Fibroblast of lung (primary cell): ENCODE results near the gene CEP70. TPM values are rescaled to one million over a fixed set of nuclear protein-coding genes. Genes with fewer than 3 reads are reported as not detected.

ENCODE experiments used
- DNase-seq, 2 donors: peaks; one replicate each; pipeline versions ENCODE4 v3.0.0 to v3.0.0-alpha.2; 2010; ENCODE audit warnings: low read depth in 2 of 2
- H2AFZ ChIP-seq: 2 replicates; pipeline ENCODE4 v1.5.1; 2012; ENCODE audit warnings: low read length, control low read depth, inconsistent platforms
- H3K27ac ChIP-seq: 2 replicates; pipeline ENCODE4 v1.5.1; 2011; ENCODE audit warnings: low read length, control low read depth; ENCODE audit not compliant: insufficient read depth
- H3K27me3 ChIP-seq: 2 replicates; pipeline ENCODE4 v1.5.1; 2011; ENCODE audit warnings: mild to moderate bottlenecking, low read length; ENCODE audit not compliant: control insufficient read depth, insufficient read depth
- H3K36me3 ChIP-seq: 2 replicates; pipeline ENCODE4 v1.5.1; 2011; ENCODE audit warnings: low read length; ENCODE audit not compliant: control insufficient read depth, insufficient read depth
- H3K4me1 ChIP-seq: 2 replicates; pipeline ENCODE4 v1.5.1; 2011; ENCODE audit warnings: low read length; ENCODE audit not compliant: control insufficient read depth, insufficient read depth; ENCODE audit errors: extremely low read depth
- H3K4me2 ChIP-seq: 2 replicates; pipeline ENCODE4 v1.5.1; 2011; ENCODE audit warnings: low read length, control low read depth; ENCODE audit not compliant: insufficient read depth; ENCODE audit errors: extremely low read depth
- H3K4me3 ChIP-seq, 4 experiments: fragments of 200-600 bp in 1 of 4; sonication (generic) in 1 of 4; replicated peaks in 1 of 4; 2 replicates each; pipeline ENCODE4 v1.5.1; 2011 to 2016; ENCODE audit warnings: low read length in 4 of 4, low read depth in 3 of 4, mild to moderate bottlenecking in 3 of 4, control low read depth in 2 of 4, inconsistent platforms in 1 of 4, mixed read lengths in 1 of 4; ENCODE audit not compliant: insufficient read depth in 1 of 4; ENCODE audit errors: control extremely low read depth in 1 of 4
- H3K79me2 ChIP-seq: 2 replicates; pipeline ENCODE4 v1.5.1; 2012; ENCODE audit warnings: mild to moderate bottlenecking, low read length, inconsistent platforms; ENCODE audit not compliant: control insufficient read depth, insufficient read depth
- H3K9ac ChIP-seq: 2 replicates; pipeline ENCODE4 v1.5.1; 2011; ENCODE audit warnings: mild to moderate bottlenecking, low read length, control low read depth; ENCODE audit not compliant: insufficient read depth
- H3K9me3 ChIP-seq: 2 replicates; pipeline ENCODE4 v1.5.1; 2012; ENCODE audit warnings: low read depth, low read length; ENCODE audit not compliant: control insufficient read depth, insufficient read depth
- H4K20me1 ChIP-seq: 2 replicates; pipeline ENCODE4 v1.5.1; 2011; ENCODE audit warnings: low read length; ENCODE audit not compliant: control insufficient read depth, insufficient read depth; ENCODE audit errors: extremely low read depth
- CTCF ChIP-seq, 2 donors: IDR thresholded peaks in 1 of 2; conservative IDR thresholded peaks in 1 of 2; 1 replicate in 1 of 2; 2 replicates in 1 of 2; pipeline ENCODE4 v1.5.1; 2011 to 2012; ENCODE audit warnings: low read length in 2 of 2, control low read depth in 1 of 2, inconsistent platforms in 1 of 2, low read depth in 1 of 2, mild to moderate bottlenecking in 1 of 2
- EZH2 ChIP-seq: IDR thresholded peaks from 2 replicates; pipeline ENCODE4 v1.5.1; 2012; ENCODE audit warnings: low read length, control low read depth, mild to moderate bottlenecking; ENCODE audit errors: missing control alignments
- polyA plus RNA-seq, 2 donors: library from polyadenylated mRNA; depleted of rRNA in 1 of 2; stranded (reverse) in 1 of 2; unstranded in 1 of 2; fragments of >200 nt; gene quantifications; 2 replicates each; pipeline ENCODE4 v1.2.1, GENCODE V29; 2011 to 2012; ENCODE audit warnings: missing spikeins in 1 of 2
- total RNA-seq: library from RNA; depleted of rRNA; stranded (reverse); fragments of >200 nt; gene quantifications from 2 replicates; pipeline ENCODE4 v1.2.1, GENCODE V29; 2014

The CEP70 gene
- total and polyA plus RNA-seq, 2 donors (not counting 1 experiment from before 2014, with no cell fraction given): 11.0 to 47.9 TPM

- H4K20me1 ChIP-seq: no peaks in the 10 kb centered on the region
- H3K27me3 ChIP-seq: no peaks in the 10 kb centered on the region
- no peaks in the 10 kb centered on the region for H3K36me3 ChIP-seq
- H2AFZ ChIP-seq: no peak overlapping the region
- no peak overlapping the region for H3K27ac ChIP-seq
- H3K4me2 ChIP-seq: no peak overlapping the region
- TF ChIP-seq EZH2 (no peak), CTCF (conservative IDR thresholded peaks at IDR 0.05 in 1 of 2, IDR thresholded peaks at IDR 0.05 in 1 of 2; ENCODE audit: low read depth in 1 of 2, low read length in 2 of 2) (no peak)
- H3K9me3 ChIP-seq: no peaks in the 10 kb centered on the region
- H3K79me2 ChIP-seq: no peaks in the 10 kb centered on the region
- H3K9ac ChIP-seq: no peak overlapping the region
- H3K4me3 ChIP-seq: no peak overlapping the region
- H3K4me1 ChIP-seq: no peaks in the 10 kb centered on the region
- no peak for DNase-seq
Observed at GRCh38 chr3:138620431-138620830, 26.4 kb upstream of the CEP70 start.

GRCh38 chr3:138615462-138615861 is 21.4 kb upstream of the CEP70 start:
- H2AFZ ChIP-seq: no peak overlapping the region
- H3K36me3 ChIP-seq: no peaks in the 10 kb centered on the region
- H3K27me3 ChIP-seq: no peaks in the 10 kb centered on the region
- DNase-seq: no peak
- H4K20me1 ChIP-seq: no peaks in the 10 kb centered on the region
- no peak overlapping the region for H3K27ac ChIP-seq
- no peaks in the 10 kb centered on the region for H3K9me3 ChIP-seq
- H3K79me2 ChIP-seq: no peaks in the 10 kb centered on the region
- H3K4me3 ChIP-seq: no peak overlapping the region
- no peak overlapping the region for H3K9ac ChIP-seq
- no peak overlapping the region for H3K4me2 ChIP-seq
- no peak for TF ChIP-seq CTCF (conservative IDR thresholded peaks at IDR 0.05 in 1 of 2, IDR thresholded peaks at IDR 0.05 in 1 of 2; ENCODE audit: low read depth in 1 of 2, low read length in 2 of 2)
- no peaks in the 10 kb centered on the region for H3K4me1 ChIP-seq

- Histone ChIP-seq H3K27ac (no peak overlapping the region), H3K4me1 (peaks cover 3% of the 10 kb centered on the region), H3K9ac (no peak overlapping the region), H4K20me1 (no peaks in the 10 kb centered on the region), H3K4me3 (peak overlapping the region; percentile 25 to 79 (median 52)), H3K36me3 (no peaks in the 10 kb centered on the region), H3K79me2 (no peaks in the 10 kb centered on the region), H3K9me3 (no peaks in the 10 kb centered on the region), H3K4me2 (no peak overlapping the region), H2AFZ (peak overlapping the region; percentile 77), H3K27me3 (no peaks in the 10 kb centered on the region)
- DNase-seq: no peak
- TF ChIP-seq CTCF (conservative IDR thresholded peaks at IDR 0.05 in 1 of 2, IDR thresholded peaks at IDR 0.05 in 1 of 2; ENCODE audit: low read depth in 1 of 2, low read length in 2 of 2) (no peak), EZH2 (no peak)
Observed at GRCh38 chr3:138609898-138610266, 15.8 kb upstream of the CEP70 start.
